ENCODE results near the gene CC2D1A.

The CC2D1A gene

DNA sequence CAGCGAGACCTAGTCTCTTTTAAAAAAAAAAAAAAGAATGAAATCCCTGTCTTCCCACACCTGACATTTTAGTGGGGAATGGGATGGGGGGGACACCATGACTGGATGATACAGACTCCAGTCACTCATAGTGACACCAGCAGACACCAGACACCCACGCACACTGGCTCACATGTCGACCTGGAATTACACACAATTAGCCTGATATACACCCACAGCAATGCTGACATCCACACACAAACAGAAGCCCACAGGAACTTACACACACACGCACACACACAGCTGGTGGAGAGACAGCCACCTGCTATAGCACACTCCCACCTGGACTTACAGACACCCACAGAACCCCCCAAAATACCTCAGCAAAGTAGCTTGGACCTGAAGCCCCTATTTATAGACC lies 37.3 kb upstream of the CC2D1A start:
- DNase-seq (ENCODE audit: low spot score in 2 of 2) = no peak
- Mint-ChIP-seq H3K27me3 (peaks cover 81% of the 10 kb centered on the region), H3K4me1 (peaks cover 35% of the 10 kb centered on the region), H3K9me3 (no peaks in the 10 kb centered on the region), H3K36me3 (ENCODE audit: insufficient read depth) (peaks cover 7% of the 10 kb centered on the region), H3K27ac (ENCODE audit: low read depth) (no peak overlapping the region), H3K4me3 (no peak overlapping the region)
- no peak for ATAC-seq (replicated peaks; ENCODE audit: extremely low read depth, poor library complexity, severe bottlenecking)

DNA sequence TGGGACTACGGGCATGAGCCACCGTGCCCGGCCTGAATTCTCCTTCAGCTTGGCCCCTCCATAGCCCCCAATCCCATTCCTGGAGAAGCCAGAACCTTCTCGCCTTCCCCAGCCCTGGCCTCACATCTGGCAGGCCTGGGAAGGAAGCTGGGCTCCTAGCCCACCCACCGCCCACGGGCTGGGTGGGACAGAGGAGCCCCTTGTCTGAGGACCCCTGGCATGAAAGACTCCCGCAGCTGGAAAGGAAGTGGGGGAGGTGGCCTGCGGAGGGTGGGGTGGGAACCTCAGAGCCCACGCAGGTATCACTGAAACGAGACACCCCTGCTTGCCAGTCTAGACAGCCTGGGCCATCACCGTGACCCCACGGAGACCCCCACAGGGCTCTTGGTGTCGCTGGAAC lies 36.7 kb upstream of the CC2D1A start:
- Mint-ChIP-seq H3K4me3 (no peak overlapping the region), H3K9me3 (no peaks in the 10 kb centered on the region), H3K27ac (ENCODE audit: low read depth) (no peak overlapping the region), H3K36me3 (ENCODE audit: insufficient read depth) (peaks cover 5% of the 10 kb centered on the region), H3K27me3 (peaks cover 75% of the 10 kb centered on the region), H3K4me1 (peaks cover 29% of the 10 kb centered on the region)
- DNase-seq (ENCODE audit: low spot score in 2 of 2) (no peak), ATAC-seq (replicated peaks; ENCODE audit: extremely low read depth, poor library complexity, severe bottlenecking) (no peak)

DNA sequence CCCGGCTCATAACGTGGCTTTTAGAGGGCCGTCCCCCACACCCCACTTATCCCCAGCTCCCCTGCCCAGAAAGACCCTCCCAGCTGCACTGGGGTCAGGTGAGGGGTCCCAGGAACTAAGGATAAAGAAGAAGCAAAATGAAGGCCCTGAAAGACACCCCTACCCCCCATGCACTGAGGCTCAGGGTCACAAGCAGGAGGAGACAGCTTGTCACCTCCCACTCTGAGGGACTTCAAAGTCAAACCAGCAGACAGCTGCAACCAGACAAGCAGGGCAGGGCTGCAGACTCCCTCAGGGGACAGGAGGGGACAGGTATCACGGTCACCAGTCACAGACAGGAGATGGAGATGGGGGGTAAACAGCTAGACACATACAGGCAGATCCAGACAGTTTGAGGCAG lies 35.1 kb upstream of the CC2D1A start:
- H3K27me3 Mint-ChIP-seq = peaks cover 68% of the 10 kb centered on the region
- H3K4me3 Mint-ChIP-seq = no peak overlapping the region
- DNase-seq (ENCODE audit: low spot score in 2 of 2) = no peak
- H3K27ac Mint-ChIP-seq (ENCODE audit: low read depth) = no peak overlapping the region
- no peak for ATAC-seq (replicated peaks; ENCODE audit: extremely low read depth, poor library complexity, severe bottlenecking)
- H3K9me3 Mint-ChIP-seq = no peaks in the 10 kb centered on the region
- peaks cover 2% of the 10 kb centered on the region for H3K36me3 Mint-ChIP-seq (ENCODE audit: insufficient read depth)
- peaks cover 23% of the 10 kb centered on the region for H3K4me1 Mint-ChIP-seq

DNA sequence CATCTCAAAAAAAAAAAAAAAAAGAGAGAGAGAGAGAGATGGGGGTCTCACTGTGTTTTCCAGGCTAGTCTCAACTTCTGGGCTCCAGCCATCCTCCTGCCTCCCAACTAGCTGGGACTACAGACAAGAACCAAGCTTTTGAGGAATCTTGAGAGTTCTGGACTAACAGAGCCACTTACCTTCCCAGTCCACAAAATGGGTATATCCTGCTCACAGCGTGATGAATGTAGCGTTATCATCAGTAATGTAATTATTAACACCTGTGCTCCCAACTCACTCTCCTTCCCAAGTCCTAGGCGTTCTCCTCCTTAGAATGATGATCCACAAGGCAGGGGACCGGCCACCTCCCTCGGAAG lies 33.7 kb upstream of the CC2D1A start:
- peak overlapping the region; percentile 48 for H3K4me3 Mint-ChIP-seq
- H3K27ac Mint-ChIP-seq (ENCODE audit: low read depth) = no peak overlapping the region
- DNase-seq (ENCODE audit: low spot score in 2 of 2) (no peak), ATAC-seq (replicated peaks; ENCODE audit: extremely low read depth, poor library complexity, severe bottlenecking) (no peak)
- peaks cover 17% of the 10 kb centered on the region for H3K4me1 Mint-ChIP-seq
- H3K27me3 Mint-ChIP-seq = peaks cover 53% of the 10 kb centered on the region
- H3K9me3 Mint-ChIP-seq = no peaks in the 10 kb centered on the region
- H3K36me3 Mint-ChIP-seq (ENCODE audit: insufficient read depth) = peaks cover 2% of the 10 kb centered on the region

DNA sequence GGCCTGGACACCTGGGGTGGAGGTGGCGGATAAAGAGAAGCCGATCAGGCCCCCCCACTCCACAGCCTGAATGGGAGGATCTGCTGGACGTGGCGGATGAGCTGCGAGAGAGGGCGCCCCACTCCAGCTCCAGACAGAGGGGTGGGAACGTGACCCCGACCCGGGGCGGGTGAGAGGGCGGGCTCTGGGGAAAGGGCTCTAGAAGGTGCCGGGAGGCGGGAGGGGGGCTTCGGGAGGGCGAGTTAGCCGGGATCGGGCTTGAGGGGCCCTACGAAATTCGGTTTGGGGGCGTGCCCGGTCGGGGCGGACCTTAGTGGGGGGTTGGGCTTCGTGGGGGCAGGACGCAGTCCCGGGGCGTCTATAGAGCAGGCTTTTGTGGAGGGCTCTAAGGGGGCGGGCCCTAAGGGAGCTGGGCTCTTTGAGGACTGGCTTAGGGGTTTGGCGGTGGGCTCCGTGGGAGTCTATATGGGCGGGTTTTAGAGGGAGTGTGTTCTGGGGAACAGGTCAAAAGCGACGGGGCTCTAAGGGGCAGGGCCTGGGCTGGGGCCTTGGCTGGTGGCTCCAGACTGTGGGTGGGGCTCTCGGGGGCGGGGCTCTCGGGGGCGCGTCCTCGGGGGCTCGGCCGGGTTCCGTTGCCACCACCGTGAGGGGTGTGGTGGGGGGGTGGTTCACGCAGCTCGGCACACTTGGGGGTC lies 33.2 kb upstream of the CC2D1A start:
- H3K4me3 Mint-ChIP-seq = peak overlapping the region; percentile 48
- H3K9me3 Mint-ChIP-seq = no peaks in the 10 kb centered on the region
- H3K27ac Mint-ChIP-seq (ENCODE audit: low read depth) = no peak overlapping the region
- peaks cover 48% of the 10 kb centered on the region for H3K27me3 Mint-ChIP-seq
- peaks cover 2% of the 10 kb centered on the region for H3K36me3 Mint-ChIP-seq (ENCODE audit: insufficient read depth)
- peak; percentile 58 for ATAC-seq (replicated peaks; ENCODE audit: extremely low read depth, poor library complexity, severe bottlenecking)
- H3K4me1 Mint-ChIP-seq = peaks cover 17% of the 10 kb centered on the region
- no peak for DNase-seq (ENCODE audit: low spot score in 2 of 2)

DNA sequence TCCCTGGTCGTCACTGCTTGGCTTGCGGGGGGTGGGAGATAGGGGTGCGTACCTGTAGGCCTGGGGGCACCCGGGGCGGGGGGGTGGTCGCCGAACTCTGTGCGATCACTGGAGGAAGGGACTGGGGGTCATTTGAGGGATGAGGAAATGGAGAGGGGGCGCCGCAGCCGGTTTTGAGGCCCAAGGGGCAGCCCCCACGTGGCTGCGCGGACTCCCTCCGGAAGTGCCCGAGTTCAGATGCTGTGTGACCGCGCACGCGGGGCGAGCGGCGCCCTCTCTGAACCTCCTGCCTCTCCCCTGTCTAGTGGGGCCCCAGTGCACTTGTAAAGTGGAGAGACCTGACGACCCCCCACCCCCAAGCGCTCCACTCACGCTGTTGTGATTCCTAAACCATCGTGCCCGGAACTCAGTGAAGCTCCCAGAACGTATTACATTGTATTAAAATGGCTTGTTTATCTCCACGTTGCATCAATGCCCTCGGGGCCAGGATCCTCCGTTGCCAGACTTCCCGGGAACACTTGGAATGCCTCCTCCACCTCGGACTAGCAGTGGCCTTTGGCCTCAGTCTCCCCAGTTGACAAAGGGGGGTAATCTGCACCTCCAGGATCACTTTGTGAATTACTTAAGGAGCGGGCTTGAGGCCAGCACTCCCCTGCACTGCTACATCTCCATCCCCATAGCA lies 32.0 kb upstream of the CC2D1A start:
- peaks cover 2% of the 10 kb centered on the region for H3K36me3 Mint-ChIP-seq (ENCODE audit: insufficient read depth)
- no peak for DNase-seq (ENCODE audit: low spot score in 2 of 2)
- no peak for ATAC-seq (replicated peaks; ENCODE audit: extremely low read depth, poor library complexity, severe bottlenecking)
- peaks cover 12% of the 10 kb centered on the region for H3K4me1 Mint-ChIP-seq
- peaks cover 37% of the 10 kb centered on the region for H3K27me3 Mint-ChIP-seq
- H3K4me3 Mint-ChIP-seq = no peak overlapping the region
- H3K27ac Mint-ChIP-seq (ENCODE audit: low read depth) = no peak overlapping the region
- no peaks in the 10 kb centered on the region for H3K9me3 Mint-ChIP-seq

DNA sequence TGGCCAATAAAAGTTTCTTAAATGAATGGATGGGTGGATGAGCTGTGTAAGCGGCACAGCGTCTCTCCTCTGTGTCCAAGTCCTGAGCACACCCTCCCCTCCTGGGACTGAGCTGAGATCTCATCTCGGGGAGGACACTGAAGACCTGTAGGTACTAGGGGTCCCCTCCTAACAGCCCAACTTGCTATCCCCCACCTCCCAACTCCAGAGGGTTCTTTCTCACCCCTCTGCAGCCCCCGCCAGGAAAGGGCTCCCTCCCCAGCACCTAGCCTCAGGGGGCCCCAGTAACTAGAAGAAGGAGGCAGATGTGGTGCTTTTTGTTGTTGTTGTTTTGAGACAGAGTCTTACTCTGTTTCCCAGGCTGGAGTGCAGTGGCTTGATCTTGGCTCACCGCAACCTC lies 30.2 kb upstream of the CC2D1A start:
- Mint-ChIP-seq H3K9me3 (no peaks in the 10 kb centered on the region), H3K36me3 (ENCODE audit: insufficient read depth) (no peaks in the 10 kb centered on the region), H3K4me3 (no peak overlapping the region), H3K4me1 (peaks cover 20% of the 10 kb centered on the region), H3K27me3 (peaks cover 19% of the 10 kb centered on the region), H3K27ac (ENCODE audit: low read depth) (no peak overlapping the region)
- DNase-seq (ENCODE audit: low spot score in 2 of 2) = no peak
- no peak for ATAC-seq (replicated peaks; ENCODE audit: extremely low read depth, poor library complexity, severe bottlenecking)

DNA sequence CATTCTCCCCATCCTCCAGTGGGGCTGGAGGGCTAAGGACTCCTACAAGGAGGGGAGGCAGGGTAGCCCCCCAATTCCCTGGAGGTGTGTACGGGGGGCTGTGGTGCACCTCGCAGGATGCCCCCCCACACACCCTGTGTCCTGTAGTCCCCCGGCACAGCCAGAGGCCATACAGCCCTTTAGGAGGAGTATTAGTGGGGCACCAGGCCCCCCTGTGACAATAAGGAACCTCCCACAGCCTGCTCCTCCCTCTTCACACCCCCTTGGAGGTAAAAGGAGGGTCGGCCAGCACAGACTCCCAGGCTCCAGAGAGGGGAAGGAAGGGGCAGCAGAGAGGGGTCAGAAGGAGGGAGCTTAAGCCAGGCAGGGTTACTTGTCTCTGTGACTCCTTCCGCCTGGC lies 29.2 kb upstream of the CC2D1A start, which contains the start of gene NANOS3:
Gene NANOS3 (plus strand): TSS at position 301 of the 400 bp plus-strand sequence. CDS start 115 bp downstream, outside the sequence.
- no peak for ATAC-seq (replicated peaks; ENCODE audit: extremely low read depth, poor library complexity, severe bottlenecking)
- Mint-ChIP-seq H3K4me1 (peaks cover 30% of the 10 kb centered on the region), H3K9me3 (no peaks in the 10 kb centered on the region), H3K27me3 (peaks cover 12% of the 10 kb centered on the region), H3K4me3 (no peak within 1 kb of the TSS), H3K27ac (ENCODE audit: low read depth) (no peak within 1 kb of the TSS), H3K36me3 (ENCODE audit: insufficient read depth) (no peaks in the 10 kb centered on the region)
- no peak for DNase-seq (ENCODE audit: low spot score in 2 of 2)

DNA sequence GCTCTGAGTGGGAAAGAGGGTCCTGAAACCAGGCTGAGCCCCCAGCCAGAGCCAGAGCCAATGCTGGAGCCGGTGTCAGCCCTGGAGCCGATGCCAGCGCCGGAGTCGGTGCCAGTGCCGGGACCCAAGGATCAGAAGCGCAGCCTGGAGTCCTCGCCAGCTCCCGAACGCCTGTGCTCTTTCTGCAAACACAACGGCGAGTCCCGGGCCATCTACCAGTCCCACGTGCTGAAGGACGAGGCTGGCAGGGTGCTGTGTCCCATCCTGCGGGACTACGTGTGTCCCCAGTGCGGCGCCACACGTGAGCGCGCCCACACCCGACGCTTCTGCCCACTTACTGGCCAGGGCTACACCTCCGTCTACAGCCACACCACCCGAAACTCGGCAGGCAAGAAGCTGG lies 28.7 kb upstream of the CC2D1A start:
- Mint-ChIP-seq H3K27ac (ENCODE audit: low read depth) (no peak overlapping the region), H3K4me1 (peaks cover 32% of the 10 kb centered on the region), H3K27me3 (peaks cover 7% of the 10 kb centered on the region), H3K36me3 (ENCODE audit: insufficient read depth) (no peaks in the 10 kb centered on the region), H3K9me3 (no peaks in the 10 kb centered on the region), H3K4me3 (no peak overlapping the region)
- no peak for DNase-seq (ENCODE audit: low spot score in 2 of 2)
- ATAC-seq (replicated peaks; ENCODE audit: extremely low read depth, poor library complexity, severe bottlenecking) = no peak

DNA sequence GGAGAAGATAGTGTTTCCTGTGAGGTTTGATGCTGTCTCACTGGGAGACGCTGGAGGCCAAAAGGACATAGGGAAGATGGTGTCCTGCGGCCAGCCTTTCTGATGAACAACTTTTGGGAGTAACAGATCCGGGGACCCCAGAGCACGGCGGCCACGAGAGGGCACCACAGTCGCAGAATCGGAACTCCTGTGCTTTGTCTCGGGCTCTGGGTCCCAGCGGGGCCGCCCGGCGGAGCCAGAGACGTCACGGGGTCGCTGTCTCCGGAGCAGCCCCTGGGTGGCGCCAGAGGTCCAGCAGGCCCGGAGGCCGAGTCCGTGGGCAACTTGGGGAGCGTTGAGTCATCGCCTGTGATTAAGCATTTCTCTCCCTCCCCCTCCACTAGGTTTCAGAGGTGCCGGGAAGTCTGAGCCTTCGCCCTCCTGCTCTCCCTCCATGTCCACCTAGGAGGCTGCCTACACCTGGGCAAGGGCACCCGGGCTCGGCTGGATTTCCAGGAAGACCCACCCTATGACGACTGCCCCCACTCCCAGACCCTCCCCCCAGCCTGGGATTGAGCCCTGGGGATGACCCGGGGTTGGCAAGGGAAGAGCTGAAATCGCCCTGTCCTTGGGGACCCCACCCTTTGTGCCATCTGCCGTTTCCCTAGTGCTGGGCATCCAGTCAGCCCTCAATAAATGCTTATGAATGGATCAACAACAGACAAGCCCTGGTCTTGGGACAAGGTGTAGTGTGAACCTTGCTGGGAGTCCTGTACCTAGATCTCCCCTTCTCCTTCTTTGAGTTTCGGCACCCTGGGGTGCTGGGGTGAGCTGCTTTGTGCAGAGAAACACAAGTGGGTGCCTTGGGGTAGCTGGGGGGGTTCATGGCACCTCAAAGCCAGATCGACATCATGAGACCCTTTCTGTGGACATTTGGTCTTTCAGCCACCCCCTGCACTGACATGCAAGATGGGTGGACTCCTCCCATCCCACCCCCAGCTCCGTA lies 25.6 kb upstream of the CC2D1A start:
- H3K27ac Mint-ChIP-seq (ENCODE audit: low read depth) = peak overlapping the region; percentile 75
- H3K4me3 Mint-ChIP-seq = peak overlapping the region; percentile 67
- H3K9me3 Mint-ChIP-seq = no peaks in the 10 kb centered on the region
- peaks cover 45% of the 10 kb centered on the region for H3K4me1 Mint-ChIP-seq
- H3K27me3 Mint-ChIP-seq = no peaks in the 10 kb centered on the region
- ATAC-seq (replicated peaks; ENCODE audit: extremely low read depth, poor library complexity, severe bottlenecking) (peak; percentile 98), DNase-seq (ENCODE audit: low spot score in 2 of 2) (peak; percentile 99)
- no peaks in the 10 kb centered on the region for H3K36me3 Mint-ChIP-seq (ENCODE audit: insufficient read depth)

DNA sequence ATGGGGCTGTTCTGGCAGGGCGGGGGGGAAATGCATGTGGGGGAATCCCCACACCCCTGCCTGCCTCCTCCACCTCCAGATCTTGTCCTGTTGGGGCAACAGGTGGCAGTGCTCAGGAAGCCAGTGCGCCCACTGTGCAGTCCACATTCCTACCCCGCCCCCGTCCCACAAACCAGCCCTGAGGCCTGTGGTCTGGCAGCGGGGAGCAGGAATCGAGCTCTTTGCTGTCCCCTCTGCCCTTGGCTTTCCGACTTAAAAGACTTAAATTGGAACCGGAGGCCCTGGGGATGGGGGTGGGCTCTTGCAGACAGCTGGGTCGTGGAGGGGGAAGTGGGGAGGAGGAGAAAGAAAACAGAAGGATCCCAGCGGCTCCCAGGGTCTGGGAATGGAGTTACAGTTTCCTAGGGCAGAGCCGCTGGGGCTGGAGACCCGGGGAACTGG lies 24.7 kb upstream of the CC2D1A start:
- peak overlapping the region; percentile 75 for H3K27ac Mint-ChIP-seq (ENCODE audit: low read depth)
- DNase-seq (ENCODE audit: low spot score in 2 of 2) (no peak), ATAC-seq (replicated peaks; ENCODE audit: extremely low read depth, poor library complexity, severe bottlenecking) (no peak)
- no peaks in the 10 kb centered on the region for H3K36me3 Mint-ChIP-seq (ENCODE audit: insufficient read depth)
- H3K9me3 Mint-ChIP-seq = no peaks in the 10 kb centered on the region
- no peaks in the 10 kb centered on the region for H3K27me3 Mint-ChIP-seq
- peaks cover 52% of the 10 kb centered on the region for H3K4me1 Mint-ChIP-seq
- H3K4me3 Mint-ChIP-seq = peak overlapping the region; percentile 67

DNA sequence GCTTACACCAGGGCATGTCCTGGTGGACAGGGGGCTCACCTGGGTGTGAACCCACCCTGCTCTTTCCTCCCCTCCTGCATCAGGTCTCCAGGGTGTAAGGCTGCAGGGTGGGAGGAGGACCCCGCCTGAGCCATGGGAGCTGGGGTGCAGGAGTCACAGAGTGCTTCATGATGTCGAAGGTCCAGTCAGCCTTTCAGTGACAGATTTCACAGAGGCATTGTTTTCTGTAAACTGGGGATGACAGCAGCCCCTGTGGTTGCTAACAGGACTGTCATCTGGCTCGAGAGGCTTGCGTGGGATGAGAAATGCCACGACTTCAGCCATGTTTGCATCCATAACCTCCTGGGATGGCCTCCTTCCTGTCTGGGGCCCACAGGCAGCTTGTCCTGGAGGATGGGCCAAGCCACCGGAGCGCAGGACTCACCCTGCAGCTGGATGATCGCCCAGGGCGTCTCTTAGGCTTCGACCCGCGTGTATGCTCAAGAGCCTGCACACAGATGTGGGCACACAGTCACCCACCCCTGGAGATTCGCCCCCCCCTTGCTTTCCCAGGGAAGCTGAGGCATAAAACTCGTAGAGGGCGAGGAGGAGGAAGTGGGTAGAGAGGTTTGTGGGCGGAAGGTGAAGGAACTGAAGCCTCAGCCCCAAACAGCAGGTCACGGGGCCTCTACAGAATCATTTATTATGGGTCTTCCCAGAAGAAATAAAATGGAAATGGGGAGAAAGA lies 24.1 kb upstream of the CC2D1A start:
- Mint-ChIP-seq H3K4me1 (peaks cover 54% of the 10 kb centered on the region), H3K27ac (ENCODE audit: low read depth) (peak overlapping the region; percentile 75), H3K4me3 (peak overlapping the region; percentile 67), H3K27me3 (no peaks in the 10 kb centered on the region), H3K9me3 (no peaks in the 10 kb centered on the region), H3K36me3 (ENCODE audit: insufficient read depth) (no peaks in the 10 kb centered on the region)
- ATAC-seq (replicated peaks; ENCODE audit: extremely low read depth, poor library complexity, severe bottlenecking) (no peak), DNase-seq (ENCODE audit: low spot score in 2 of 2) (no peak)
